ENCODE results near the gene DTNA. TPM values are rescaled to one million over a fixed set of nuclear protein-coding genes. Genes with fewer than 3 reads are reported as not detected.

Gene DTNA
- total RNA-seq, 1 experiment from 2014 or later = not detected

- Mint-ChIP-seq H3K27me3 (ENCODE audit: insufficient read depth, unreplicated experiment) (peaks cover 17% of the 10 kb centered on the region), H3K27ac (ENCODE audit: low read depth, unreplicated experiment) (no peak overlapping the region), H3K36me3 (ENCODE audit: insufficient read depth, unreplicated experiment) (no peaks in the 10 kb centered on the region), H3K9me3 (ENCODE audit: unreplicated experiment) (no peaks in the 10 kb centered on the region), H3K4me3 (ENCODE audit: unreplicated experiment) (no peak overlapping the region), H3K4me1 (ENCODE audit: insufficient read depth, unreplicated experiment) (no peaks in the 10 kb centered on the region)
- DNase-seq (ENCODE audit: unreplicated experiment) = no peak
- BruUV-seq (replicated peaks) = no TSS peak
- intact Hi-C loops (cut with micrococcal nuclease) = no loop called here
- ChIA-PET CTCF (no interaction called here), POLR2A (no interaction called here)
- TF ChIP-seq CTCF (IDR thresholded peaks at IDR 0.05; ENCODE audit: unreplicated experiment) = no peak
These were observed 124.8 kb downstream of the DTNA start for GRCh38 chr18:34834897-34835296.

- intact Hi-C loops (cut with micrococcal nuclease) = no loop called here
- Mint-ChIP-seq H3K36me3 (ENCODE audit: insufficient read depth, unreplicated experiment) (no peaks in the 10 kb centered on the region), H3K27me3 (ENCODE audit: insufficient read depth, unreplicated experiment) (peaks cover 17% of the 10 kb centered on the region), H3K9me3 (ENCODE audit: unreplicated experiment) (no peaks in the 10 kb centered on the region), H3K4me1 (ENCODE audit: insufficient read depth, unreplicated experiment) (no peaks in the 10 kb centered on the region), H3K27ac (ENCODE audit: low read depth, unreplicated experiment) (no peak overlapping the region), H3K4me3 (ENCODE audit: unreplicated experiment) (no peak overlapping the region)
- TF ChIP-seq CTCF (IDR thresholded peaks at IDR 0.05; ENCODE audit: unreplicated experiment) = no peak
- CTCF ChIA-PET = no interaction called here
- DNase-seq (ENCODE audit: unreplicated experiment) = no peak
- POLR2A ChIA-PET = no interaction called here
- no TSS peak for BruUV-seq (replicated peaks)
These were observed 125.4 kb downstream of the DTNA start for GRCh38 chr18:34835466-34835865.

- Mint-ChIP-seq H3K4me3 (ENCODE audit: unreplicated experiment) (no peak overlapping the region), H3K9me3 (ENCODE audit: unreplicated experiment) (no peaks in the 10 kb centered on the region), H3K4me1 (ENCODE audit: insufficient read depth, unreplicated experiment) (no peaks in the 10 kb centered on the region), H3K36me3 (ENCODE audit: insufficient read depth, unreplicated experiment) (no peaks in the 10 kb centered on the region), H3K27ac (ENCODE audit: low read depth, unreplicated experiment) (no peak overlapping the region), H3K27me3 (ENCODE audit: insufficient read depth, unreplicated experiment) (peaks cover 17% of the 10 kb centered on the region)
- ChIA-PET POLR2A (no interaction called here), CTCF (interaction anchor here (0.8 to 2.0 kb wide), 4 partner anchors 8 to 715 kb away, joined by 3 to 5 read pairs (median 3); no protein-coding TSS in a partner anchor)
- intact Hi-C loops (cut with micrococcal nuclease) = no loop called here
- BruUV-seq (replicated peaks) = no TSS peak
- TF ChIP-seq CTCF (IDR thresholded peaks at IDR 0.05; ENCODE audit: unreplicated experiment) = no peak
- DNase-seq (ENCODE audit: unreplicated experiment) = no peak
These were observed 127.7 kb downstream of the DTNA start for GRCh38 chr18:34837769-34838272.

- H3K27ac Mint-ChIP-seq (ENCODE audit: low read depth, unreplicated experiment) = no peak overlapping the region
- no TSS peak for BruUV-seq (replicated peaks)
These were observed 128.6 kb downstream of the DTNA start for GRCh38 chr18:34838669-34839068.

More at GRCh38 chr18:34838669-34839068, 128.6 kb downstream of the DTNA start:
- no peaks in the 10 kb centered on the region for H3K9me3 Mint-ChIP-seq (ENCODE audit: unreplicated experiment)
- H3K36me3 Mint-ChIP-seq (ENCODE audit: insufficient read depth, unreplicated experiment) = no peaks in the 10 kb centered on the region
- ChIA-PET POLR2A (no interaction called here), CTCF (interaction anchor here (2.0 kb wide), 1 partner anchor 716 kb away, joined by 5 read pairs; no protein-coding TSS in a partner anchor)
- H3K4me1 Mint-ChIP-seq (ENCODE audit: insufficient read depth, unreplicated experiment) = no peaks in the 10 kb centered on the region
- peaks cover 17% of the 10 kb centered on the region for H3K27me3 Mint-ChIP-seq (ENCODE audit: insufficient read depth, unreplicated experiment)
- no peak overlapping the region for H3K4me3 Mint-ChIP-seq (ENCODE audit: unreplicated experiment)
- no peak for DNase-seq (ENCODE audit: unreplicated experiment)
- no peak for TF ChIP-seq CTCF (IDR thresholded peaks at IDR 0.05; ENCODE audit: unreplicated experiment)
- intact Hi-C loops (cut with micrococcal nuclease) = no loop called here
